Hepatocyte (in vitro differentiated cells): ENCODE measurements around the gene AGBL4. TPM values are rescaled to one million over a fixed set of nuclear protein-coding genes. Genes with fewer than 3 reads are reported as not detected.

Source experiments
- DNase-seq: peaks from one replicate; pipeline ENCODE4 v3.0.0-alpha.2; 2016; ENCODE audit warnings: low spot score
- H2AFZ ChIP-seq: fragments of 200-600 bp; sonication (generic); 2 replicates; pipeline ENCODE4 v1.6.0; 2016; ENCODE audit warnings: antibody characterized with exemption, mild to moderate bottlenecking
- H3K27ac ChIP-seq: fragments of 200-600 bp; sonication (generic); 2 replicates; pipeline ENCODE4 v1.5.1; 2016; ENCODE audit warnings: mild to moderate bottlenecking
- H3K27me3 ChIP-seq: fragments of 200-600 bp; sonication (generic); 2 replicates; pipeline ENCODE4 v1.6.1; 2016
- H3K36me3 ChIP-seq: fragments of 200-600 bp; sonication (generic); replicated peaks from 2 replicates; pipeline ENCODE4 v1.5.1; 2016; ENCODE audit warnings: low read depth; ENCODE audit not compliant: insufficient read depth
- H3K4me1 ChIP-seq: fragments of 200-600 bp; sonication (generic); 2 replicates; pipeline ENCODE4 v1.5.1; 2016; ENCODE audit warnings: mild to moderate bottlenecking, moderate library complexity; ENCODE audit not compliant: insufficient read depth
- H3K4me2 ChIP-seq: fragments of 200-600 bp; sonication (generic); 2 replicates; pipeline ENCODE4 v1.6.0; 2016
- H3K4me3 ChIP-seq: fragments of 200-600 bp; sonication (generic); 2 replicates; pipeline ENCODE4 v1.5.1; 2016; ENCODE audit warnings: mild to moderate bottlenecking
- H3K79me2 ChIP-seq: fragments of 200-600 bp; sonication (generic); 2 replicates; pipeline ENCODE4 v1.6.0; 2017; ENCODE audit warnings: mild to moderate bottlenecking
- H3K9me2 ChIP-seq: fragments of 200-600 bp; sonication (generic); replicated peaks from 2 replicates; pipeline ENCODE4 v1.6.0; 2017; ENCODE audit warnings: mild to moderate bottlenecking; ENCODE audit not compliant: insufficient read depth
- H3K9me3 ChIP-seq: fragments of 200-600 bp; sonication (generic); 2 replicates; pipeline ENCODE4 v1.5.1; 2016; ENCODE audit warnings: low read depth, mild to moderate bottlenecking
- H4K20me1 ChIP-seq: fragments of 200-600 bp; sonication (generic); 2 replicates; pipeline ENCODE4 v1.6.0; 2016; ENCODE audit warnings: mild to moderate bottlenecking; ENCODE audit not compliant: insufficient read depth, poor library complexity, severe bottlenecking
- CTCF ChIP-seq: fragments of 200-600 bp; sonication (generic); IDR thresholded peaks from 2 replicates; pipeline ENCODE4 v1.5.1; 2016; ENCODE audit warnings: antibody characterized with exemption, mild to moderate bottlenecking; ENCODE audit not compliant: poor library complexity
- EZH2 ChIP-seq: fragments of 200-600 bp; sonication (generic); IDR thresholded peaks from 2 replicates; pipeline ENCODE4 v1.6.1; 2016; ENCODE audit warnings: antibody characterized with exemption, mild to moderate bottlenecking, borderline replicate concordance
- EZH2phosphoT487 ChIP-seq: fragments of 200-600 bp; sonication (generic); IDR thresholded peaks from one replicate; pipeline ENCODE4 v1.6.1; 2018; ENCODE audit warnings: antibody characterized with exemption, mild to moderate bottlenecking, low read depth, moderate library complexity; ENCODE audit not compliant: unreplicated experiment, severe bottlenecking
- WGBS: methylation state at CpG from one replicate; pipeline ENCODE4 v1.1.6; 2016; ENCODE audit warnings: low lambda C conversion rate; ENCODE audit errors: missing lambda C conversion rate; 5-methylcytosine and 5-hydroxymethylcytosine counted together
- polyA plus RNA-seq: library from polyadenylated mRNA; unstranded; fragments of >200 nt; fragmentation: Nextera tagmentation; extraction: Ambion mirVana; gene quantifications from 2 replicates; pipeline ENCODE4 v1.2.1, GENCODE V29; 2016
- total RNA-seq: library from RNA; depleted of rRNA; stranded (reverse); fragments of >200 nt; gene quantifications from 2 replicates; pipeline ENCODE4 v1.2.3, GENCODE V29; 2014

The AGBL4 gene
- total and polyA plus RNA-seq, 2 experiments from 2014 or later, result 0.50 to 0.73 TPM

GRCh38 chr1:48903291-48903690 is 1120.5 kb downstream of the AGBL4 start:
- no peak overlapping the region for H3K27ac ChIP-seq
- no peaks in the 10 kb centered on the region for H3K27me3 ChIP-seq
- H4K20me1 ChIP-seq, result no peaks in the 10 kb centered on the region

GRCh38 chr1:48898894-48899293 is 1124.9 kb downstream of the AGBL4 start:
- no peak overlapping the region for H3K4me2 ChIP-seq
- H3K9me2 ChIP-seq, result no peaks in the 10 kb centered on the region
- no peak overlapping the region for H2AFZ ChIP-seq
- H3K4me1 ChIP-seq, result no peaks in the 10 kb centered on the region
- H3K9me3 ChIP-seq, result no peaks in the 10 kb centered on the region
- no peak for TF ChIP-seq CTCF
- no peak for TF ChIP-seq EZH2phosphoT487
- no peak for TF ChIP-seq EZH2
- H3K79me2 ChIP-seq, result no peaks in the 10 kb centered on the region
- H3K4me3 ChIP-seq, result no peak overlapping the region
- 92% methylated on average over 15 of the region's 32 CpGs for WGBS
- no peak for DNase-seq
- no peaks in the 10 kb centered on the region for H4K20me1 ChIP-seq
- H3K27me3 ChIP-seq, result no peaks in the 10 kb centered on the region
- H3K27ac ChIP-seq, result no peak overlapping the region
- H3K36me3 ChIP-seq, result no peaks in the 10 kb centered on the region

More at GRCh38 chr1:48903291-48903690, 1120.5 kb downstream of the AGBL4 start:
- Histone ChIP-seq H3K9me2 (no peaks in the 10 kb centered on the region), H3K4me3 (no peak overlapping the region), H3K9me3 (no peaks in the 10 kb centered on the region), H3K4me1 (no peaks in the 10 kb centered on the region), H2AFZ (no peak overlapping the region), H3K4me2 (no peak overlapping the region), H3K79me2 (no peaks in the 10 kb centered on the region), H3K36me3 (no peaks in the 10 kb centered on the region)
- no peak for DNase-seq
- TF ChIP-seq CTCF (peak; percentile 2), EZH2phosphoT487 (no peak), EZH2 (no peak)
- WGBS, result 79% methylated on average over 1 of the region's 1 CpG

- 72% methylated on average over 3 of the region's 3 CpGs for WGBS
Measured at GRCh38 chr1:48889615-48890014, 1134.1 kb downstream of the AGBL4 start.

More at GRCh38 chr1:48889615-48890014, 1134.1 kb downstream of the AGBL4 start:
- Histone ChIP-seq H3K9me2 (no peaks in the 10 kb centered on the region), H3K4me1 (no peaks in the 10 kb centered on the region), H3K27me3 (no peaks in the 10 kb centered on the region), H3K4me3 (no peak overlapping the region), H3K27ac (no peak overlapping the region), H2AFZ (no peak overlapping the region), H3K9me3 (no peaks in the 10 kb centered on the region), H4K20me1 (no peaks in the 10 kb centered on the region), H3K4me2 (no peak overlapping the region), H3K79me2 (no peaks in the 10 kb centered on the region), H3K36me3 (no peaks in the 10 kb centered on the region)
- DNase-seq, result no peak
- TF ChIP-seq EZH2 (no peak), CTCF (no peak), EZH2phosphoT487 (no peak)
